DMS53 treated with DMSO at 0.1 percent for 48 hours (cell line): ENCODE data around the gene ERN1.
"Not testable (repeated sequence)": the region's sequence is repeated elsewhere in the genome, so short reads cannot be mapped to it uniquely, and the experiment has no call there.

Experiments
- DNase-seq: peaks from one replicate; lab custom pipeline; 2025; ENCODE audit not compliant: unreplicated experiment; lab: John Stamatoyannopoulos, UW

ERN1 gene

GRCh38 chr17:64129765-64130558 lies at the start of gene ERN1:
ERN1 (minus strand) TSS chr17:64130144; CDS start chr17:64130029, 115 bp downstream.
- peak; percentile 55 for DNase-seq

- not testable (repeated sequence) for DNase-seq
These were observed 49.1 kb upstream of the ERN1 start for GRCh38 chr17:64179024-64179423.

GRCh38 chr17:64178011-64178825 lies 48.3 kb upstream of the ERN1 start:
- DNase-seq, result no peak

DNA sequence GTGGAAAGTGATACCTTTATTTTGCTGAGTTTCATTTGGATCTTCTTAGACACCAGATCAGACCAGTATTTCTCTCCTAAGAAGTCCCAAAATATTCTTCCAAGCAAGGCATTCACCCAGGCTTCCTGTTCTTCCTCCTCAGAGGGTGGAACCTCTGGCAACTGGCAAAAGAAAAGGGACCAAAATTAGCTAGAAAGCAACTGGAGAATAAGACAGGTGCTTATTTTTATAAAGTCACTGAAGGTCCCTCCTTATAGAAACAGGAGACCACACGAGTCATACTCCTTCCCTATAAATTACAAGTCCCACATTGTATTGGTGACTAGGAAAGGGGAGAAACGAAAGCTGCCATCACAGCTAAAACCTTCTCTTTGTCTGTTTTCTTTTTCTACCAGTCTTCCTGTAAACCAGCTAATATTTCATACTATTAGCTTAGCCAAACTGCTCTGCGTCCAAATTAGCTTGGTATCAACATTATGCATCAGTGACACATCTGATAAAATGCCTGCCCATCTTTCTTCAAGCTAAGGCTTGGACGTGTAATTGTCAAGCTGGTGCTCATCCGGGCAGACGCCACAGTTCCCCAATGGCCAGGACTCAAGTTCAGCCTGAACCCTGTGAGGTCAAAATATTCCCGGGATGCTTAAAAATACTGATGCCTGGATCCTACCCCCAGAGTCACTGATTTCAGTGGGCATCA lies 47.5 kb upstream of the ERN1 start:
- DNase-seq, result no peak

DNA sequence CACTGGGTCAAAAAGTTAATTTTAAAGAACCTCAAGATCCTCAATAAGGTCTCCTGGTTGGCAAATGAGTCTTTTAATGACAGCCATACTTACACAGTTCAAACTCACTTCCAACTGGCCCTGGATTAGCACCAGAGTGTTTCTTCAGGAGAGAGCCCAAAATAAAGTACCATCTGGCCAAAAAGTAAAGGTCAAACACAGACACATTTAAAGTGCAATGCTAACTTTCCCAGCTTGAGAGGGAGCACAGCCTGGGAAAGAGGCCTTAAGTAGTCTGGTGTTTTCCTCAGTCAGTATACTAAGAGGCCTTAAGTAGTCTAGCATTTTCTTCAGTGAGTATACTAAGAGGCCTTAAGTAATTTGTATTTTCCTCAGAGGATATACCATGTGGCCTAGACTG lies 46.6 kb upstream of the ERN1 start:
- DNase-seq, result no peak

GRCh38 chr17:64174686-64175456 lies 44.9 kb upstream of the ERN1 start:
- no peak for DNase-seq

DNA sequence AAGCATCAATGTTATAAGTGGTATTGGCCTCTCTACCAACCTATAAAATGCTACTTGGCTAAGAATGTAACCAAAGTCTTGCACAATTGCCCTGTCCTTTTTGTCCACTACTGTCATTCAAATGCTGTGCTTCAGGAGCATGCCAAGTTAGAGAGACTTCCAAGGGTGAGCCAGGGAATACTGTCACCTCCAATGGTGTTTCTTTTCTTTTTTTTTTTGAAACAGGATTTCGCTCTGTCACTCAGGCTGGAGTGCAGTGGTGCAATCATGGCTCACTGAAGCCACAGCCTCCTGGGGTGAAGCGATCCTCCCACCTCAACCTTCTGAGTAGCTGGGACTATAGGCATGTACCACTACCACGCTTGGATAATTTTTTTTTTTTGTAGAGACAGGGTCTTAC lies 43.7 kb upstream of the ERN1 start:
- DNase-seq, result no peak

DNA sequence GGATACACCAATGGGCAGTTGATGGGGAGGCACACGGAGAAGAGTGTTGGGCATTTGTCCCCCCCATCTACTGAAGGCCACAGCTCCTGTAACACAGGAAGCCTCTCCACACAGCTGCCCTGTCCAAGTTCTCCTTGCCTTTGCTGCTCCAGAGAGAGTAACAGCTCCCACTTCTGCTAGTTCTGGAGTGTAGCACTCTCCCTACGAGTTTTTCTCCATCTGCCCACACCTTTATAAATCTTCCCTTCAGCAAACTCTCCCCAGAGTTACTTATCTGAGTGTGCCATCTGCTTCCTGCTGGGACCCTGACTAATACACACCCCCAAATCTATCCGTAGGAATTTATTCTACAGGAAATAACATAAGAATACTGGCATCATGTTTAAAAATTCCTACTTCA lies 42.6 kb upstream of the ERN1 start:
- DNase-seq, result no peak

DNA sequence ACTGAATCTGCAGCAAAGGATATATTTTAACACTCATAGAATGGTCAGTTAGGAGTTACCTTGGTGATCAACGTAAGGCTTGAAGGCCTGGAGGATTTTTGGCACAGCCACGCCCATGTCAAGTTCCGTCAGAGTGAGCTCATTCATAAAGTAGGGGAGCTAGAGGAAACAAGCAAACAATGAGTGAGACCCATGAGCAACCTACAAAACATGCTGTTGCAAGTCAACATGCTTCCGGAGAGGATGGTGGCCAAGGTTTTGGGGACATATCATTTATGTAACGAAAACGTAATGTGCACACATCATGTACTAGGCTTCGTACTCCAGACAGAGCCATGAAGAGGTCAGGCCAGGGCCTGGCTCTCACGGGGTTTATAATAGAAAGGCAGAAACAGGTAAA lies 41.1 kb upstream of the ERN1 start:
- DNase-seq, result no peak

DNA sequence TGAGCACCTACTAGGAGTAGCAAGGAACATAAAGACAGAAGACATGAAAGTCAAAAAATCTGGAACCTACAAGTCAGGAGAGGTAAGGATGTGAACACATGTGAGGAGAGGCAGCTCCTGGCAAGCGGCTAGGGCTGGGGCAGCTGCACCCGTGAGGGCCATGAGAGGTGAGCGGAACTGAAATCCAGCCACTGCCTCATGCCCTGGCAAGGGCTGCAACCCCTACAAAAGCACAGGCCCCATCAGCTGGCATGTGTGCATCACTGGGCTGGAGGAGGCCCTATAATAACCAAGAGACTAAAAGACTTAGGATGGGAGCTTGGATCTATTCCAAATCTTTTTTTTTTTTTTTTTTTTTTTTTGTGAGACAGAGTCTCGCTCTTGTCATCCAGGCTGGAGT lies 40.3 kb upstream of the ERN1 start:
- no peak for DNase-seq

DNA sequence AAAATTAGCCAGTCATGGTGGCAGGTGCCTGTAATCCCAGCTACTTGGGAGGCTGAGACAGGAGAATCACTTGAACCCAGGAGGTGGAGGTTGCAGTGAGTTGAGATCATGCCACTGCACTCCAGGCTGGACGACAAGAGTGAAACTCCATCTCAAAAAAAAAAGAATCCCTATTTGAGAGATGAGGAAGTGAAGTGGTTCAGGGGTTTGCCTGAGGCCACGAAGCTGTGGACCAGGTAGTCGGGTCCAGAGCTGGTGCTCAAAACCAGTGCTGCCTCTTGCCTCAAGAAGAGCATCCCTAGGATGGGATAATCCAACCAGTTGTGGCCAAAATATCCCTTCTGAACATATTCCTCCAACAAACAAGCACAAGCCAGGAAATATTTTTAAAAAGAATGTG lies 37.7 kb upstream of the ERN1 start:
- not testable (repeated sequence) for DNase-seq

GRCh38 chr17:64166876-64167275 lies 36.9 kb upstream of the ERN1 start:
- DNase-seq, result no peak

DNA sequence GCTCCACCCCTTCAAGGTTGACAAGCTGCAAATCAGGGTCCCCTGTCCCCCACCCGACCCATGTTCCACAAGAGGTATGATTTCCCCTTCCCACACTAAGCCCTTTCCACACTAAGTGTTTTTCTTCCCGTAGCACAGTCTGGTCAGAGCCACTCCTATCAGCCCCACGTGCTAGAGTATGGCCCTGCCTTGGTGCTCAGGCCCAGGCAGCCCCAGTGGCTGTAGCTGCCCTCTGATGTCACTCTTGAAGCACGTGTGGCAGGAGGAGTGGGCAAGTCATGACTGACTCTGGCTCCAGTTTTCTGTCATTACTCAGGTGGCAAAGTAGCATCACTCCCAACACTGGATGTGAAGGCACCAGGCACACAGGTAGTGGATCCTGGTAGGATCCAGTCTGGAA lies 35.4 kb upstream of the ERN1 start:
- DNase-seq, result no peak

- no peak for DNase-seq
These were observed 34.8 kb upstream of the ERN1 start for GRCh38 chr17:64164596-64165285.

GRCh38 chr17:64163468-64163867 lies 33.5 kb upstream of the ERN1 start:
- no peak for DNase-seq

GRCh38 chr17:64162554-64162953 lies 32.6 kb upstream of the ERN1 start:
- DNase-seq, result no peak

GRCh38 chr17:64161380-64162176 lies 31.6 kb upstream of the ERN1 start:
- no peak for DNase-seq

GRCh38 chr17:64160378-64160777 lies 30.4 kb upstream of the ERN1 start:
- no peak for DNase-seq

DNA sequence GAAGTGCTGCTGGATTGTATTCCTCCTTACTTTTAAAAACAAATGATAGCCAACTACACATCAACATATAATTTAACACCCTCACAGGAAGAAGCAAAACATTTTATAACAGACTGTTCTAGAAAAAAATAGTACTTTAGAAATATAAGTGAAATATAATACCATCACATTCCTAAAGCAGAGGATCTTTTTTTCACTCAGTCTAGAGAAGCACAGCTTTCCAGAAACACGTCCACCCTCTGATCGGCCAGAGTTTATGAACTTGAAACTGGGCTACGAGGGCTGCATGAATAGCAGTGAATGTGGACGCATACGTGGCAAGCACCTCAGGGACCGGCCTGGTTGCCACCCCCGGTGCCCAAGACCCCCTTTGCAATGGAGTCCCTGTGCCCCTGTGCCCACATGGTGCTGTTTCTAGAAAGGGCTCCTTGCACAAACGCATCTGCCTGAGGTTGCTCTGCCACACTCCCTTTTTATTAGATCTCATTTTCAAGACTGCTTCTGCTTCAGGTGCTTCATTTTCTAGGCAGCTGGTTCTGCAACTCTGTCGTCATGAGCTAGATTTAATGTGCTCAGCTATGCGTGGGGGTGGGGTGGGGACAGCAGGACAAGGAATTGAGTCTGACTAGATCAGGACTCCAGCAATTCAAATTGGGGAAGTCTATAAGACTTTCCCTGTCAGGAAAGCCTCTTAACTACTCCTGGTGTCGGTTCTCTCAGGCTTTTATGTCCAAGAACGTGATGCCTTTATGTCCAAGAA lies 29.1 kb upstream of the ERN1 start:
- no peak for DNase-seq
